OCI-LY3 (cell line): ENCODE measurements around the gene BNC2.
"Not testable (repeated sequence)": the region's sequence is repeated elsewhere in the genome, so short reads cannot be mapped to it uniquely, and the experiment has no call there.

Source experiments
- H2AFZ ChIP-seq: fragments of 200-600, 300-600 bp; shearing (Covaris generic); 2 replicates; pipeline ENCODE4 v1.6.0; 2014; ENCODE audit warnings: antibody characterized with exemption, low read depth, low read length
- H3K27ac ChIP-seq: fragments of 200-600, 300-600 bp; sonication (generic); 2 replicates; pipeline ENCODE4 v1.5.1; 2014; ENCODE audit warnings: mild to moderate bottlenecking, low read length, moderate library complexity, mixed read lengths
- H3K27me3 ChIP-seq: fragments of 200-600, 300-600 bp; sonication (generic); 2 replicates; pipeline ENCODE4 v1.6.1; 2014; ENCODE audit warnings: low read depth, low read length, mixed read lengths
- H3K36me3 ChIP-seq: fragments of 200-600, 300-600 bp; sonication (generic); replicated peaks from 2 replicates; pipeline ENCODE3; 2014; ENCODE audit warnings: low read depth, low read length, mixed read lengths
- H3K4me1 ChIP-seq: fragments of 300-600, 200-600 bp; sonication (generic); 2 replicates; pipeline ENCODE4 v1.6.1; 2014; ENCODE audit warnings: low read length, mixed read lengths
- H3K4me2 ChIP-seq: fragments of 200-600, 300-600 bp; sonication (generic); 2 replicates; pipeline ENCODE4 v1.6.1; 2014; ENCODE audit warnings: low read length, mixed read lengths
- H3K4me3 ChIP-seq: fragments of 300-600, 200-600 bp; sonication (generic); 2 replicates; pipeline ENCODE4 v1.5.1; 2014; ENCODE audit warnings: antibody characterized with exemption, mild to moderate bottlenecking, low read length, moderate library complexity
- H3K79me2 ChIP-seq: fragments of 300-600, 200-600 bp; shearing (Covaris generic); 2 replicates; pipeline ENCODE4 v1.6.1; 2014; ENCODE audit warnings: mild to moderate bottlenecking, low read length, mixed read lengths
- H3K9ac ChIP-seq: fragments of 300-600, 200-600 bp; shearing (Covaris generic); 2 replicates; pipeline ENCODE4 v1.6.0; 2014; ENCODE audit warnings: mild to moderate bottlenecking, low read length, moderate library complexity
- H3K9me3 ChIP-seq: fragments of 200-600, 300-600 bp; shearing (Covaris generic); 2 replicates; pipeline ENCODE4 v1.6.1; 2014; ENCODE audit warnings: low read length, mixed read lengths; ENCODE audit not compliant: insufficient read depth
- H4K20me1 ChIP-seq: fragments of 200-600, 300-600 bp; sonication (generic); 2 replicates; pipeline ENCODE4 v1.6.1; 2016; ENCODE audit warnings: low read length, mixed read lengths; ENCODE audit not compliant: insufficient read depth
- CTCF ChIP-seq: fragments of 200-600, 300-600 bp; sonication (generic); IDR thresholded peaks from 2 replicates; pipeline ENCODE4 v1.5.1; 2014; ENCODE audit warnings: antibody characterized with exemption, low read length, low read depth
- EZH2phosphoT487 ChIP-seq: fragments of 200-600 bp; shearing (Covaris generic); IDR thresholded peaks from 2 replicates; pipeline ENCODE4 v1.6.1; 2018; ENCODE audit warnings: antibody characterized with exemption, mixed run types, low read depth

Gene BNC2

GRCh38 chr9:16543225-16543624 is 327.2 kb downstream of the BNC2 start:
- H3K36me3 ChIP-seq: no peaks in the 10 kb centered on the region
- H3K27me3 ChIP-seq: no peaks in the 10 kb centered on the region
- TF ChIP-seq EZH2phosphoT487 (no peak), CTCF (no peak)
- H3K9ac ChIP-seq: no peak overlapping the region
- no peaks in the 10 kb centered on the region for H3K9me3 ChIP-seq
- H3K4me3 ChIP-seq: no peak overlapping the region
- no peak overlapping the region for H3K27ac ChIP-seq
- H3K79me2 ChIP-seq: no peaks in the 10 kb centered on the region
- no peak overlapping the region for H2AFZ ChIP-seq
- no peak overlapping the region for H3K4me2 ChIP-seq
- H4K20me1 ChIP-seq: no peaks in the 10 kb centered on the region
- no peaks in the 10 kb centered on the region for H3K4me1 ChIP-seq

- Histone ChIP-seq H3K4me2 (no peak overlapping the region), H4K20me1 (no peaks in the 10 kb centered on the region), H3K27me3 (no peaks in the 10 kb centered on the region), H3K9me3 (no peaks in the 10 kb centered on the region), H3K4me3 (no peak overlapping the region), H3K4me1 (no peaks in the 10 kb centered on the region), H3K27ac (no peak overlapping the region), H2AFZ (no peak overlapping the region), H3K9ac (no peak overlapping the region), H3K79me2 (no peaks in the 10 kb centered on the region), H3K36me3 (no peaks in the 10 kb centered on the region)
- TF ChIP-seq CTCF: no peak
- no peak for TF ChIP-seq EZH2phosphoT487
These were observed 328.2 kb downstream of the BNC2 start for GRCh38 chr9:16542290-16542689.

- H3K9me3 ChIP-seq: no peaks in the 10 kb centered on the region
- H3K4me3 ChIP-seq: no peak overlapping the region
- H3K36me3 ChIP-seq: no peaks in the 10 kb centered on the region
- H3K4me1 ChIP-seq: no peaks in the 10 kb centered on the region
- no peaks in the 10 kb centered on the region for H3K27me3 ChIP-seq
- H2AFZ ChIP-seq: no peak overlapping the region
- no peak overlapping the region for H3K4me2 ChIP-seq
- H3K27ac ChIP-seq: no peak overlapping the region
- no peak overlapping the region for H3K9ac ChIP-seq
- no peaks in the 10 kb centered on the region for H4K20me1 ChIP-seq
- H3K79me2 ChIP-seq: no peaks in the 10 kb centered on the region
- TF ChIP-seq EZH2phosphoT487 (no peak), CTCF (no peak)
These were observed 329.5 kb downstream of the BNC2 start for GRCh38 chr9:16540743-16541613.

GRCh38 chr9:16539626-16540025 is 330.8 kb downstream of the BNC2 start:
- H2AFZ ChIP-seq, H3K27me3 ChIP-seq, H3K9me3 ChIP-seq, H4K20me1 ChIP-seq, H3K9ac ChIP-seq, H3K36me3 ChIP-seq, H3K4me2 ChIP-seq, H3K4me3 ChIP-seq, H3K27ac ChIP-seq, H3K4me1 ChIP-seq, H3K79me2 ChIP-seq: not testable (repeated sequence)
